ENCODE data around the gene ZNF576. TPM values are rescaled to one million over a fixed set of nuclear protein-coding genes. Genes with fewer than 3 reads are reported as not detected.
A peak's percentile ranks its signal among the peaks of the same experiment; 100 is the strongest.

The ZNF576 gene, protein sequence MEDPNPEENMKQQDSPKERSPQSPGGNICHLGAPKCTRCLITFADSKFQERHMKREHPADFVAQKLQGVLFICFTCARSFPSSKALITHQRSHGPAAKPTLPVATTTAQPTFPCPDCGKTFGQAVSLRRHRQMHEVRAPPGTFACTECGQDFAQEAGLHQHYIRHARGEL
- total RNA-seq (2016; rRNA removed; fragmentation: Illumina TruSeq; extraction: Trizol): 9.6 and 10.9 TPM in 2 replicates
- total RNA-seq (2016; cell fraction: cytosol; rRNA removed; fragmentation: Illumina TruSeq; extraction: Trizol; ENCODE audit: low read depth): 8.7 and 10.4 TPM in 2 replicates
- 10.6 and 11.2 TPM in 2 replicates for total RNA-seq (2016; cell fraction: insoluble cytoplasmic fraction; rRNA removed; fragmentation: Illumina TruSeq; extraction: Trizol)
- 13.9 and 14.1 TPM in 2 replicates for total RNA-seq (2016; cell fraction: membrane; rRNA removed; fragmentation: Illumina TruSeq; extraction: Trizol)
- 6.6 and 7.0 TPM in 2 replicates for total RNA-seq (2016; cell fraction: nucleus; rRNA removed; fragmentation: Illumina TruSeq; extraction: Trizol)
- polyA plus RNA-seq (2011; rRNA removed): 7.2 and 10.2 TPM in 2 replicates
- 7.1 and 9.5 TPM in 2 replicates for polyA plus RNA-seq (2011; cell fraction: cytosol; rRNA removed)
- polyA plus RNA-seq (2011; cell fraction: nucleus; rRNA removed): 7.2 and 9.1 TPM in 2 replicates
- polyA plus RNA-seq (2012): 4.1 and 5.6 TPM in 2 replicates
- 11.9 and 12.6 TPM in 2 replicates for polyA plus RNA-seq (2016; cell fraction: cytosol; fragmentation: Illumina TruSeq; extraction: Trizol; ENCODE audit: low read depth)
- 12.1 and 13.5 TPM in 2 replicates for polyA plus RNA-seq (2016; cell fraction: insoluble cytoplasmic fraction; fragmentation: Illumina TruSeq; extraction: Trizol; ENCODE audit: low read depth)
- polyA plus RNA-seq (2016; cell fraction: membrane; fragmentation: Illumina TruSeq; extraction: Trizol; ENCODE audit: low read depth): 12.7 and 17.2 TPM in 2 replicates
- polyA plus RNA-seq (2016; cell fraction: nucleus; fragmentation: Illumina TruSeq; extraction: Trizol; ENCODE audit: insufficient read depth, low read depth): 8.1 and 10.1 TPM in 2 replicates
- polyA minus RNA-seq (2011; rRNA and poly(A)+ RNA removed; ENCODE audit: low replicate concordance): 10.5 and 15.9 TPM in 2 replicates
- polyA minus RNA-seq (2011; cell fraction: cytosol; rRNA and poly(A)+ RNA removed): 3.5 and 5.6 TPM in 2 replicates
- polyA minus RNA-seq (2011; cell fraction: nucleus; rRNA and poly(A)+ RNA removed): 10.2 and 14.8 TPM in 2 replicates
- Bru-seq, nascent RNA: percentile 71 among the genes with signal in this experiment
- BruChase-seq, experiment 1, labeled RNA remaining after a 6-hour chase: percentile 63 among the genes with signal in this experiment
- BruChase-seq, experiment 2, labeled RNA remaining after a 2-hour chase: percentile 74 among the genes with signal in this experiment
- long read RNA-seq, experiment 1, transcript ZNF576-201 (3 exons, 2,566 nt): major isoform, 8 of 13 reads
- long read RNA-seq, experiment 1, partial matches to known transcripts: 1 of 13 reads
- long read RNA-seq, experiment 1, other reads (novel, unspliced or antisense): 0 of 13 reads
- long read RNA-seq, experiment 2, transcript ZNF576-201 (3 exons, 2,566 nt): major isoform, 13 of 22 reads
- long read RNA-seq, experiment 2, partial matches to known transcripts: 0 of 22 reads
- long read RNA-seq, experiment 2, other reads (novel, unspliced or antisense): 2 of 22 reads

- DNase-seq (ENCODE audit: low spot score): peak; percentile 98
- Histone ChIP-seq H2AFZ (ENCODE audit: low read length) (peak within 1 kb of the TSS; percentile 55), H3K4me1 (ENCODE audit: insufficient read depth, low read length) (peaks cover 19% of the 10 kb centered on the region), H3K27me3 (ENCODE audit: control insufficient read depth in 1 of 2, insufficient read depth in 2 of 2, low read length in 2 of 2) (no peaks in the 10 kb centered on the region; a peak in 1 of 5 replicates), H3K4me3 (replicated peaks in 1 of 3; ENCODE audit: insufficient read depth in 1 of 3, low read depth in 2 of 3, low read length in 3 of 3) (peak within 1 kb of the TSS; percentile 74 to 90 (median 84)), H3K9me3 (ENCODE audit: low read length) (no peaks in the 10 kb centered on the region), H3K9ac (ENCODE audit: insufficient read depth, low read depth, low read length) (peak within 1 kb of the TSS; percentile 91), H3K79me2 (ENCODE audit: insufficient read depth, low read length) (peaks cover 27% of the 10 kb centered on the region), H4K20me1 (ENCODE audit: insufficient read depth, low read length) (peaks cover 2% of the 10 kb centered on the region; the same call in 1 of the 2 replicates), H3K4me2 (ENCODE audit: low read depth, low read length) (peak within 1 kb of the TSS; percentile 88), H3K27ac (ENCODE audit: extremely low read length, insufficient read depth, low read length) (peak within 1 kb of the TSS; percentile 94), H3K36me3 (replicated peaks in 1 of 2; ENCODE audit: control insufficient read depth in 1 of 2, insufficient read depth in 2 of 2, low read length in 2 of 2) (peaks cover 6 to 23% of the 10 kb centered on the region in 2 experiments; a peak in 4 of 5 replicates)
- POLR2A ChIA-PET: interaction anchor here (0.8 to 2.4 kb wide), 14 partner anchors 9 to 159 kb away, joined by 3 to 20 read pairs (median 6); partner anchors contain the start of genes SMG9 and ZNF575
- intact Hi-C loops (cut with micrococcal nuclease; ENCODE audit: unreplicated experiment) (loop anchor here (1.0 to 10.0 kb wide), 3 partner anchors 21 to 71 kb away; partner anchors contain the start of genes ETHE1, PINLYP and XRCC1), in situ Hi-C loops (cut with HindIII; ENCODE audit: extremely low pct_ligation_motif_present, low pct_unique_long_range_greater_than_20kb) (loop anchor here (5.0 kb wide), 1 partner anchor 56 kb away; no protein-coding TSS in a partner anchor)
- ATAC-seq: peak; percentile 81
- BruUV-seq (replicated peaks): TSS peak; percentile 47
- peak; percentile 98 for FAIRE-seq
- CTCF ChIA-PET (ENCODE audit: low intra/inter-chr PET ratio, low total read pairs): interaction anchor here (2.4 kb wide), 1 partner anchor 56 kb away, joined by 12 read pairs; no protein-coding TSS in a partner anchor
- WGBS (ENCODE audit: low lambda C conversion rate): under 1% methylated on average over 31 of the region's 60 CpGs
- TF ChIP-seq ZNF710 (CRISPR knock-in tag; IDR thresholded peaks at IDR 0.05; ENCODE audit: borderline replicate concordance) (no peak), CREB1 (IDR thresholded peaks at IDR 0.05) (peak; percentile 98), CREB1 (CRISPR knock-in tag; IDR thresholded peaks at IDR 0.05) (peak; percentile 100), ATM (IDR thresholded peaks at IDR 0.05; ENCODE audit: borderline replicate concordance) (no peak)
- TF ChIP-seq, protein P1, sequence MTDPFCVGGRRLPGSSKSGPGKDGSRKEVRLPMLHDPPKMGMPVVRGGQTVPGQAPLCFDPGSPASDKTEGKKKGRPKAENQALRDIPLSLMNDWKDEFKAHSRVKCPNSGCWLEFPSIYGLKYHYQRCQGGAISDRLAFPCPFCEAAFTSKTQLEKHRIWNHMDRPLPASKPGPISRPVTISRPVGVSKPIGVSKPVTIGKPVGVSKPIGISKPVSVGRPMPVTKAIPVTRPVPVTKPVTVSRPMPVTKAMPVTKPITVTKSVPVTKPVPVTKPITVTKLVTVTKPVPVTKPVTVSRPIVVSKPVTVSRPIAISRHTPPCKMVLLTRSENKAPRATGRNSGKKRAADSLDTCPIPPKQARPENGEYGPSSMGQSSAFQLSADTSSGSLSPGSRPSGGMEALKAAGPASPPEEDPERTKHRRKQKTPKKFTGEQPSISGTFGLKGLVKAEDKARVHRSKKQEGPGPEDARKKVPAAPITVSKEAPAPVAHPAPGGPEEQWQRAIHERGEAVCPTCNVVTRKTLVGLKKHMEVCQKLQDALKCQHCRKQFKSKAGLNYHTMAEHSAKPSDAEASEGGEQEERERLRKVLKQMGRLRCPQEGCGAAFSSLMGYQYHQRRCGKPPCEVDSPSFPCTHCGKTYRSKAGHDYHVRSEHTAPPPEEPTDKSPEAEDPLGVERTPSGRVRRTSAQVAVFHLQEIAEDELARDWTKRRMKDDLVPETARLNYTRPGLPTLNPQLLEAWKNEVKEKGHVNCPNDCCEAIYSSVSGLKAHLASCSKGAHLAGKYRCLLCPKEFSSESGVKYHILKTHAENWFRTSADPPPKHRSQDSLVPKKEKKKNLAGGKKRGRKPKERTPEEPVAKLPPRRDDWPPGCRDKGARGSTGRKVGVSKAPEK (CRISPR knock-in tag; IDR thresholded peaks at IDR 0.05; ENCODE audit: borderline replicate concordance): no peak
- TF ChIP-seq, protein P2, sequence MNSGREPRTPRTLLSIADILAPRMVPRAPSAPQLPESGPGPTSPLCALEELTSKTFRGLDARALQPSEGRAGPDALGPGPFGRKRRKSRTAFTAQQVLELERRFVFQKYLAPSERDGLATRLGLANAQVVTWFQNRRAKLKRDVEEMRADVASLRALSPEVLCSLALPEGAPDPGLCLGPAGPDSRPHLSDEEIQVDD (CRISPR knock-in tag; IDR thresholded peaks at IDR 0.05; ENCODE audit: borderline replicate concordance): no peak
These were observed at the start of gene ZNF576, which contains the start of gene IRGQ for GRCh38 chr19:43595999-43596841. Gene ZNF576, plus strand, starts transcription at chr19:43596595. Its CDS starts 514 bp downstream, at chr19:43597109. Gene IRGQ, minus strand, starts transcription at chr19:43596134. Its CDS starts 796 bp downstream, at chr19:43595338.
